NB4 (cell line): Measurements from ENCODE around the gene HECW1.
"Not testable (repeated sequence)": the region's sequence is repeated elsewhere in the genome, so short reads cannot be mapped to it uniquely, and the experiment has no call there.

Source experiments
- DNase-seq: peaks from one replicate; pipeline ENCODE4 v3.0.0; 2010; ENCODE audit warnings: low read depth
- H3K4me3 ChIP-seq: one replicate; pipeline ENCODE4 v1.5.1; 2011; ENCODE audit warnings: mild to moderate bottlenecking, low read depth, low read length, moderate library complexity
- MAX ChIP-seq: IDR thresholded peaks from 2 replicates; pipeline ENCODE4 v1.6.1; 2011; ENCODE audit warnings: low read depth, low read length
- MYC ChIP-seq: IDR thresholded peaks from 2 replicates; pipeline ENCODE4 v1.6.1; 2011; ENCODE audit warnings: low read depth, low read length
- POLR2A ChIP-seq: IDR thresholded peaks from 2 replicates; pipeline ENCODE4 v1.6.1; 2011; ENCODE audit warnings: mild to moderate bottlenecking; ENCODE audit not compliant: insufficient read length; ENCODE audit errors: extremely low read depth
- TF ChIP-seq, protein P1 (sequence below): IDR thresholded peaks from one replicate; pipeline ENCODE4 v1.5.1; 2012; ENCODE audit warnings: low read depth, low read length

HECW1 gene

GRCh38 chr7:43341132-43341531 is 228.7 kb downstream of the HECW1 start:
- no peak for TF ChIP-seq POLR2A
- TF ChIP-seq MAX, result no peak
- TF ChIP-seq MYC, result no peak
- TF ChIP-seq, protein P1, sequence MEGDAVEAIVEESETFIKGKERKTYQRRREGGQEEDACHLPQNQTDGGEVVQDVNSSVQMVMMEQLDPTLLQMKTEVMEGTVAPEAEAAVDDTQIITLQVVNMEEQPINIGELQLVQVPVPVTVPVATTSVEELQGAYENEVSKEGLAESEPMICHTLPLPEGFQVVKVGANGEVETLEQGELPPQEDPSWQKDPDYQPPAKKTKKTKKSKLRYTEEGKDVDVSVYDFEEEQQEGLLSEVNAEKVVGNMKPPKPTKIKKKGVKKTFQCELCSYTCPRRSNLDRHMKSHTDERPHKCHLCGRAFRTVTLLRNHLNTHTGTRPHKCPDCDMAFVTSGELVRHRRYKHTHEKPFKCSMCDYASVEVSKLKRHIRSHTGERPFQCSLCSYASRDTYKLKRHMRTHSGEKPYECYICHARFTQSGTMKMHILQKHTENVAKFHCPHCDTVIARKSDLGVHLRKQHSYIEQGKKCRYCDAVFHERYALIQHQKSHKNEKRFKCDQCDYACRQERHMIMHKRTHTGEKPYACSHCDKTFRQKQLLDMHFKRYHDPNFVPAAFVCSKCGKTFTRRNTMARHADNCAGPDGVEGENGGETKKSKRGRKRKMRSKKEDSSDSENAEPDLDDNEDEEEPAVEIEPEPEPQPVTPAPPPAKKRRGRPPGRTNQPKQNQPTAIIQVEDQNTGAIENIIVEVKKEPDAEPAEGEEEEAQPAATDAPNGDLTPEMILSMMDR, result no peak
- H3K4me3 ChIP-seq, result no peak overlapping the region
- no peak for DNase-seq

GRCh38 chr7:43343417-43343816 is 231.0 kb downstream of the HECW1 start:
- not testable (repeated sequence) for DNase-seq, H3K4me3 ChIP-seq

GRCh38 chr7:43345696-43346095 is 233.2 kb downstream of the HECW1 start:
- not testable (repeated sequence) for DNase-seq, H3K4me3 ChIP-seq

- DNase-seq, result no peak
- H3K4me3 ChIP-seq, result no peak overlapping the region
- no peak for TF ChIP-seq MAX
- TF ChIP-seq MYC, result no peak
- TF ChIP-seq, protein P1, result no peak
- TF ChIP-seq POLR2A, result no peak
These were observed 239.2 kb downstream of the HECW1 start for GRCh38 chr7:43351683-43352082.

DNA sequence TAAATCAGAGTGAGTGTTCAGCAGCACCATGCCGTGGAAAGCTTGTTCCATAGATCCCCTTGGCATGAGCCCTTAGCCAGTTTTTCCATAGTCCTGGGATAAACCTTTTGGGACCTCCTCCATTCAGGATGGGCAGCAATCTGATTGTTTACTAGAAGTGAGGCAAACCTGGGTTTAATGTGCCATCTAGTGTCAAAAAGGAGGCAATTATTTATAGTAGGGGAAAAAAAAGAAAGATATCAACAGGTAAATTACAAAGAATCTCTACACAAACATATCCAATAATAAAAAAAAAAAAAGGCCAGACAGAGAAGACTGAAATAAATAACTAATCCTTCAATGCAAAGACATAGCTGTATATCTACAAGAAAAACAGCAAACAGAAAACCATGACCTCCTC is 241.5 kb downstream of the HECW1 start:
- TF ChIP-seq MAX (no peak), MYC (no peak), POLR2A (no peak)
- TF ChIP-seq, protein P1, result no peak
- H3K4me3 ChIP-seq, result no peak overlapping the region
- no peak for DNase-seq

DNA sequence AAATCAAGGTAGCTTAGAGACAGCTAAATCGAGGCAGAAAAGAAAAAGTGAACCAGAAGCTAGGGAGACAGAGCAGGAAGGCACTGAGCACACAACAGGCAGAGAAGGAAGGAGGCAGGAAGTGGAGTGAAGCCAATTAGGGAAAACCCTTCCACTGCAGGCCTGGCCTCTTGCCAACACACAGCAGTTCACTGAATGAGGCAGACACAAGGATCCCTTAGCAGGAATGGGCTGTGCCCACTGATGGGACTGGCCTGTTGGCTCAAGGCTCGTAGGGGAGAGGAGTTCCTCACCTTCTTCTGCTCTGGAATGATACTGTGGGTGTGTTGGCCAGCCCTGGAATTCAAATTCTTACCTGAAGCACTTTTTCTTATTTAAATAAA is 250.2 kb downstream of the HECW1 start:
- DNase-seq, result peak; percentile 21
- TF ChIP-seq, protein P1, result no peak
- TF ChIP-seq POLR2A (no peak), MYC (no peak), MAX (no peak)
- no peak overlapping the region for H3K4me3 ChIP-seq

DNA sequence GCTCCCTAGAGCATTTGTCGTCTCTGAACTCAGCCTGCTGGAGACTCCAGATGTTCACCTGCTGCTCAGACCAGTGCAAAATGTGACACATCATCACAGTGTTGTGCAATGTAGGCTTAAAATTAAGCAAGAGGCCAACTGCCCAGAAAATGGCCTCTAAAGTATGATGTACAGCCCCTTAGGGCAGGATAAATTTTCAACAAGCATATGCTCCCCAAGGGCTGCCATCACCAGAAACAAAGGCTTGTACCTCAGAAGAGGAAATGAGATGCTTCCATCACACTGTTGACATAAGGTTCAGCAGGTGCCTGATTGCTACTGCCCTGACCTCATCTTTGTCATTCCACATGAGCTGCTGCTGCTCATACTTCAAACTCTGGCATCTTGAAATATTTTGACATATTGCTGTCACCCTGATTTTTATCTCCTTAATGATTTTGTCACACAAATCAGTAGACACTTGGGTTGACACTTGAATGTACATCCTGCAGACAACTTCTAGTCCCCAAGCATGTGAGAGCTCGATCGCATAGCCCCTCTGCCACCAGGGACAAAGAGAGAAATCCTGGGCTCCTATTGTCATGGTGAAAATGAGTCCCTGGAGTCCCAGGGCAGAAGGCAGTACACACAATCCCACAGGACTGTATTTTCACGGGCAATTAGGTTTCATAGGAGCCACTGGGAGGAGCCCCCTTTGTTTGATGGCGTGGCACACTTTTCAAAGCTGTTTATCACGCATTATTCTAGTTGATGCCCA is 250.8 kb downstream of the HECW1 start:
- TF ChIP-seq, protein P1, result no peak
- TF ChIP-seq MAX, result no peak; the same call in 1 of the 2 replicates
- DNase-seq, result peak; percentile 72
- no peak overlapping the region for H3K4me3 ChIP-seq
